A549 (cell line): ENCODE data around the gene SHBG. TPM values are rescaled to one million over a fixed set of nuclear protein-coding genes. Genes with fewer than 3 reads are reported as not detected.

ENCODE experiments used
- ATAC-seq, 2 experiments: fragments of 200-7000 bp in 1 of 2; fragments of >200 bp in 1 of 2; cut with Nextera tagmentation in 1 of 2; cut with Tn5 transposase in 1 of 2; 3 replicates each; pipeline versions ENCODE4 v1.8.0 to v1.9.1; 2018 to 2020; ENCODE audit warnings: mild to moderate bottlenecking in 1 of 2, moderate library complexity in 1 of 2
- CTCF ChIA-PET: fragments of 300-600 bp; sonication (Branson Sonifier 250); formaldehyde crosslinking; extraction: SDS; loops from one replicate; lab custom pipeline; 2021; ENCODE audit warnings: antibody characterized with exemption, inconsistent platforms; lab: Yijun Ruan, JAX
- POLR2A ChIA-PET: fragments of 350-600 bp; formaldehyde crosslinking; extraction: SDS; loops from one replicate; lab custom pipeline; 2021; ENCODE audit warnings: antibody characterized with exemption, inconsistent platforms; lab: Yijun Ruan, JAX
- DNase-seq, 2 experiments: peaks; one replicate each; pipeline versions ENCODE4 v3.0.0 to v3.0.0-alpha.2; 2011 to 2016; ENCODE audit warnings: low read depth in 1 of 2, low spot score in 1 of 2
- FAIRE-seq: peaks from 2 replicates; lab custom pipeline; 2011; peaks lifted over from hg19 to GRCh38; lab: Jason Lieb, UNC
- H3K27ac ChIP-seq, 2 experiments: fragments of >200 bp; sonication (Bioruptor Twin); formaldehyde crosslinking; 3 replicates each; pipeline ENCODE4 v1.5.1; 2016 to 2017
- H3K4me1 ChIP-seq: fragments of >200 bp; sonication (Bioruptor Twin); formaldehyde crosslinking; 3 replicates; pipeline ENCODE4 v1.6.1; 2016
- H3K4me2 ChIP-seq: fragments of >200 bp; sonication (Bioruptor Twin); formaldehyde crosslinking; 3 replicates; pipeline ENCODE4 v1.6.1; 2016
- H3K4me3 ChIP-seq: fragments of >200 bp; sonication (Bioruptor Twin); formaldehyde crosslinking; 3 replicates; pipeline ENCODE4 v1.5.1; 2016
- H3K9me3 ChIP-seq: fragments of >200 bp; sonication (Bioruptor Twin); formaldehyde crosslinking; 3 replicates; pipeline ENCODE4 v1.6.1; 2016
- CEBPB ChIP-seq, 2 experiments: fragments of >200 bp in 1 of 2; sonication (Bioruptor Twin) in 1 of 2; formaldehyde crosslinking in 1 of 2; IDR thresholded peaks; 2 replicates each; pipeline ENCODE4 v1.6.1; 2012 to 2016
- CHD2 ChIP-seq: fragments of 150-350 bp; IDR thresholded peaks from 2 replicates; pipeline ENCODE4 v1.6.1; 2014; ENCODE audit warnings: low read length; ENCODE audit not compliant: partially characterized antibody
- CHD4 ChIP-seq: fragments of 200-600 bp; sonication (generic); IDR thresholded peaks from 2 replicates; pipeline ENCODE4 v1.6.1; 2016; ENCODE audit warnings: antibody characterized with exemption, mild to moderate bottlenecking, borderline replicate concordance
- EHF ChIP-seq: fragments of 250-450 bp; sonication (Bioruptor Pico); IDR thresholded peaks from 2 replicates; pipeline ENCODE4 v1.5.0; 2020; ENCODE audit warnings: mild to moderate bottlenecking
- FOSL2 ChIP-seq, 2 experiments: fragments of 450-650 bp in 1 of 2; fragments of >200 bp in 1 of 2; sonication (Bioruptor Twin) in 1 of 2; formaldehyde crosslinking; IDR thresholded peaks; 2 replicates each; pipeline versions ENCODE4 v1.5.0 to v1.6.1; 2016 to 2020; ENCODE audit warnings: mild to moderate bottlenecking in 1 of 2, moderate library complexity in 1 of 2
- FOXS1 ChIP-seq: fragments of 250-450 bp; sonication (Bioruptor Pico); IDR thresholded peaks from 2 replicates; pipeline ENCODE4 v1.5.0; 2020; ENCODE audit warnings: mild to moderate bottlenecking, moderate library complexity
- HOXB5 ChIP-seq: fragments of 250-450 bp; sonication (Bioruptor Pico); IDR thresholded peaks from 2 replicates; pipeline ENCODE4 v1.5.0; 2020; ENCODE audit warnings: mild to moderate bottlenecking, moderate library complexity
- JUN ChIP-seq, 2 experiments: fragments of >200 bp; sonication (Bioruptor Twin); formaldehyde crosslinking; IDR thresholded peaks; 2 replicates in 1 of 2; 3 replicates in 1 of 2; pipeline ENCODE4 v1.6.1; 2016 to 2017
- JUNB ChIP-seq: fragments of >200 bp; sonication (Bioruptor Twin); formaldehyde crosslinking; IDR thresholded peaks from 2 replicates; pipeline ENCODE4 v1.6.1; 2016
- KDM5A ChIP-seq: fragments of 200-600 bp; sonication (generic); IDR thresholded peaks from 2 replicates; pipeline ENCODE4 v1.6.1; 2016; ENCODE audit warnings: antibody characterized with exemption, mild to moderate bottlenecking
- MAFK ChIP-seq: fragments of 450-650 bp; IDR thresholded peaks from 2 replicates; pipeline ENCODE4 v1.6.1; 2014; ENCODE audit not compliant: partially characterized antibody
- MAZ ChIP-seq: fragments of 150-350 bp; IDR thresholded peaks from 2 replicates; pipeline ENCODE4 v1.6.1; 2014; ENCODE audit warnings: antibody characterized with exemption, low read depth, low read length, borderline replicate concordance
- MYC ChIP-seq: IDR thresholded peaks from 2 replicates; pipeline ENCODE4 v1.6.1; 2012; ENCODE audit warnings: mild to moderate bottlenecking, inconsistent platforms, low read length, improper control_type of control experiment, borderline replicate concordance
- NFE2L2 ChIP-seq: fragments of 150-350 bp; conservative IDR thresholded peaks from 2 replicates; pipeline ENCODE4 v1.6.1; 2014; ENCODE audit warnings: low read length
- NPAS2 ChIP-seq: fragments of 250-450 bp; sonication (Bioruptor Pico); IDR thresholded peaks from 2 replicates; pipeline ENCODE4 v1.8.0; 2022; ENCODE audit warnings: mild to moderate bottlenecking, moderate library complexity, borderline replicate concordance
- PBX3 ChIP-seq: IDR thresholded peaks from 2 replicates; pipeline ENCODE4 v1.6.1; 2012
- PHF8 ChIP-seq: fragments of 200-600 bp; sonication (generic); IDR thresholded peaks from 2 replicates; pipeline ENCODE4 v1.6.1; 2016; ENCODE audit warnings: low read depth, mild to moderate bottlenecking, antibody characterized with exemption, moderate library complexity, borderline replicate concordance
- POLR2A ChIP-seq: IDR thresholded peaks from 2 replicates; pipeline ENCODE4 v1.6.1; 2012; ENCODE audit warnings: mild to moderate bottlenecking, low read length
- RAD21 ChIP-seq, 2 experiments: fragments of >200 bp in 1 of 2; sonication (Bioruptor Twin) in 1 of 2; formaldehyde crosslinking in 1 of 2; IDR thresholded peaks in 1 of 2; conservative IDR thresholded peaks in 1 of 2; 2 replicates in 1 of 2; 3 replicates in 1 of 2; pipeline ENCODE4 v1.6.1; 2012 to 2018; ENCODE audit warnings: inconsistent platforms in 1 of 2
- RARB ChIP-seq: fragments of 250-450 bp; sonication (Bioruptor Pico); IDR thresholded peaks from 2 replicates; pipeline ENCODE4 v1.8.0; 2021; ENCODE audit warnings: mild to moderate bottlenecking, moderate library complexity
- RFX5 ChIP-seq: fragments of 450-650 bp; IDR thresholded peaks from 2 replicates; pipeline ENCODE4 v1.7.1; 2014; ENCODE audit warnings: antibody characterized with exemption, mild to moderate bottlenecking, moderate library complexity
- RNF2 ChIP-seq: fragments of 200-600 bp; sonication (generic); IDR thresholded peaks from 2 replicates; pipeline ENCODE4 v1.6.1; 2016; ENCODE audit warnings: low read depth, mild to moderate bottlenecking, antibody characterized with exemption, moderate library complexity, borderline replicate concordance
- SMC3 ChIP-seq: fragments of >200 bp; sonication (Bioruptor Twin); formaldehyde crosslinking; IDR thresholded peaks from 3 replicates; pipeline ENCODE4 v1.6.1; 2018; ENCODE audit warnings: inconsistent platforms
- SREBF2 ChIP-seq: fragments of 450-650 bp; IDR thresholded peaks from 2 replicates; pipeline ENCODE4 v1.6.1; 2014; ENCODE audit warnings: mild to moderate bottlenecking, moderate library complexity
- TFCP2L1 ChIP-seq: fragments of 250-450 bp; sonication (Bioruptor Pico); IDR thresholded peaks from 2 replicates; pipeline ENCODE4 v1.5.0; 2021; ENCODE audit warnings: mild to moderate bottlenecking
- TP53 ChIP-seq: fragments of 250-450 bp; sonication (Bioruptor Pico); IDR thresholded peaks from 2 replicates; pipeline ENCODE4 v1.5.0; 2021; ENCODE audit warnings: mild to moderate bottlenecking, moderate library complexity
- USF2 ChIP-seq: fragments of 450-650 bp; IDR thresholded peaks from 2 replicates; pipeline ENCODE4 v1.6.1; 2014; ENCODE audit warnings: antibody characterized with exemption
- ZC3H11A ChIP-seq: fragments of 450-650 bp; IDR thresholded peaks from 2 replicates; pipeline ENCODE4 v1.6.1; 2014; ENCODE audit warnings: antibody characterized with exemption, mild to moderate bottlenecking
- ZSCAN20 ChIP-seq: fragments of 250-450 bp; sonication (Bioruptor Pico); IDR thresholded peaks from 2 replicates; pipeline ENCODE4 v1.8.0; 2022; ENCODE audit warnings: mild to moderate bottlenecking, moderate library complexity
- WGBS: methylation state at CpG from one replicate; pipeline ENCODE4 v1.1.6; 2017; ENCODE audit errors: missing lambda C conversion rate; 5-methylcytosine and 5-hydroxymethylcytosine counted together
- polyA plus RNA-seq, 4 experiments: library from polyadenylated mRNA; depleted of rRNA in 3 of 4; stranded (reverse); fragments of >200 nt; fragmentation: RNase III in 1 of 4; extraction: RNeasy Plus Mini Kit Qiagen cat#74134 plus additional on column Dnase treatment in 1 of 4; gene quantifications; 2 replicates in 3 of 4; 3 replicates in 1 of 4; pipeline ENCODE4 v1.2.3, GENCODE V29; 2011 to 2017

SHBG gene
- polyA plus RNA-seq, 2 of the 4 experiments (the other 2 are of a cell fraction), result 0.31 to 0.63 TPM

GRCh38 chr17:7606280-7606679 lies 23.7 kb upstream of the SHBG start (continued):
- TF ChIP-seq PHF8 (no peak), KDM5A (no peak), FOSL2 (IDR thresholded peaks at IDR 0.05) (no peak), FOSL2 (CRISPR knock-in tag; IDR thresholded peaks at IDR 0.05) (no peak), NFE2L2 (no peak)

- WGBS, result 99% methylated on average over 2 of the region's 2 CpGs
- H3K4me2 ChIP-seq, result no peak overlapping the region
- peak; percentile 49 for FAIRE-seq
- H3K27ac ChIP-seq, result no peak overlapping the region
- no peak for DNase-seq
- H3K9me3 ChIP-seq, result no peaks in the 10 kb centered on the region
- peaks cover 29% of the 10 kb centered on the region for H3K4me1 ChIP-seq
- H3K4me3 ChIP-seq, result no peak overlapping the region
- ATAC-seq, result no peak
- ChIA-PET CTCF (interaction anchor here (0.7 to 7.7 kb wide), 8 partner anchors 10 to 113 kb away, joined by 3 to 56 read pairs (median 8); partner anchors contain the start of genes SOX15, TP53 and WRAP53), POLR2A (interaction anchor here (0.7 to 1.1 kb wide), 2 partner anchors 27 to 41 kb away, joined by 3 read pairs; partner anchors contain the start of genes ATP1B2 and MPDU1)
- TF ChIP-seq RARB (CRISPR knock-in tag) (no peak), SMC3 (no peak), JUNB (no peak), PHF8 (no peak), CEBPB (IDR thresholded peaks at IDR 0.05) (no peak), RAD21 (conservative IDR thresholded peaks at IDR 0.05 in 1 of 2, IDR thresholded peaks at IDR 0.05 in 1 of 2) (no peak), ZC3H11A (no peak), MYC (no peak), POLR2A (no peak), RNF2 (no peak), TFCP2L1 (no peak), EHF (CRISPR knock-in tag) (no peak), ZSCAN20 (no peak), TP53 (CRISPR knock-in tag) (no peak), HOXB5 (CRISPR knock-in tag) (no peak), USF2 (no peak), MAZ (no peak), SREBF2 (no peak)
Measured at GRCh38 chr17:7610641-7611040, 19.3 kb upstream of the SHBG start.

- no peak for FAIRE-seq
- no peak overlapping the region for H3K4me3 ChIP-seq
- POLR2A ChIA-PET, result interaction anchor here (1.1 to 6.1 kb wide), 2 partner anchors 40 to 76 kb away, joined by 3 to 58 read pairs; partner anchors contain the start of genes ATP1B2, TP53 and WRAP53
Measured at GRCh38 chr17:7611635-7612293, 18.2 kb upstream of the SHBG start.

More at GRCh38 chr17:7611635-7612293, 18.2 kb upstream of the SHBG start:
- CTCF ChIA-PET, result interaction anchor here (0.6 to 7.7 kb wide), 13 partner anchors 11 to 149 kb away, joined by 3 to 56 read pairs (median 5); partner anchors contain the start of genes SAT2, SOX15, TP53 and WRAP53
- Histone ChIP-seq H3K9me3 (no peaks in the 10 kb centered on the region), H3K4me2 (peak overlapping the region; percentile 91), H3K4me1 (peaks cover 29% of the 10 kb centered on the region), H3K27ac (peak overlapping the region; percentile 40 to 66; a peak in 5 of 6 replicates)
- ATAC-seq (no peak), DNase-seq (no peak)
- WGBS, result 68% methylated on average over 3 of the region's 3 CpGs
- TF ChIP-seq PBX3 (no peak), FOXS1 (CRISPR knock-in tag) (no peak), CHD2 (no peak), NFE2L2 (peak; percentile 82), CHD4 (no peak), RFX5 (no peak), JUN (IDR thresholded peaks at IDR 0.05) (no peak), RNF2 (no peak), MAFK (peak; percentile 99), ZSCAN20 (no peak), TFCP2L1 (no peak), NPAS2 (CRISPR knock-in tag) (no peak), RARB (CRISPR knock-in tag) (no peak), EHF (CRISPR knock-in tag) (no peak)
